Panc1 (cell line): ENCODE results near the gene HJURP. TPM values are rescaled to one million over a fixed set of nuclear protein-coding genes. Genes with fewer than 3 reads are reported as not detected.

Experiments used
- ATAC-seq: fragments of 200-7000 bp; cut with Tn5 transposase; 2 replicates; pipeline ENCODE4 v1.9.1; 2020; ENCODE audit warnings: mild to moderate bottlenecking, moderate library complexity
- BruUV-seq: library from RNA; stranded (reverse); fragments of 400-500 nt; replicated peaks from 2 replicates; lab custom pipeline; 2021; lab: Mats Ljungman, UMichigan
- CTCF ChIA-PET: fragments of 300-600 bp; sonication (Branson Sonifier 250); formaldehyde crosslinking; loops from one replicate; lab custom pipeline; 2022; ENCODE audit warnings: antibody characterized with exemption; lab: Charles Lee
- POLR2A ChIA-PET: fragments of 300-600 bp; sonication (Branson Sonifier 250); formaldehyde crosslinking; loops from one replicate; lab custom pipeline; 2022; ENCODE audit warnings: antibody characterized with exemption; lab: Charles Lee
- DNase-seq: peaks from one replicate; pipeline ENCODE4 v3.0.0-alpha.2; 2010; ENCODE audit warnings: low read depth, low spot score
- H3K27ac ChIP-seq: 2 replicates; pipeline ENCODE4 v1.5.1; 2011; ENCODE audit warnings: mild to moderate bottlenecking, low read length, inconsistent platforms
- H3K27me3 ChIP-seq: fragments of 200-500 bp; sonication (Bioruptor generic); 2 replicates; pipeline ENCODE4 v1.6.0; 2014; ENCODE audit warnings: low read length, inconsistent platforms; ENCODE audit not compliant: control insufficient read depth, insufficient read depth
- H3K36me3 ChIP-seq: fragments of 200-500 bp; sonication (Bioruptor generic); 2 replicates; pipeline ENCODE4 v1.5.1; 2014; ENCODE audit warnings: inconsistent platforms, mild to moderate bottlenecking, low read length, moderate library complexity; ENCODE audit not compliant: control insufficient read depth, insufficient read depth
- H3K4me1 ChIP-seq: 2 replicates; pipeline ENCODE4 v1.5.1; 2011; ENCODE audit warnings: inconsistent platforms, mild to moderate bottlenecking, low read length, moderate library complexity; ENCODE audit not compliant: control insufficient read depth, insufficient read depth
- H3K4me3 ChIP-seq, 2 experiments: 2 replicates each; pipeline ENCODE4 v1.5.1; 2011 to 2012; ENCODE audit warnings: low read depth in 2 of 2, low read length in 2 of 2, mild to moderate bottlenecking in 2 of 2, inconsistent platforms in 1 of 2, moderate library complexity in 1 of 2
- H3K9me3 ChIP-seq: fragments of 200-500 bp; sonication (Bioruptor generic); 2 replicates; pipeline ENCODE4 v1.5.1; 2014; ENCODE audit warnings: low read depth, mild to moderate bottlenecking, inconsistent platforms, low read length, moderate library complexity; ENCODE audit not compliant: control insufficient read depth, insufficient read depth
- CTCF ChIP-seq: fragments of 450-650 bp; IDR thresholded peaks from 2 replicates; pipeline ENCODE4 v1.5.1; 2017; ENCODE audit warnings: mild to moderate bottlenecking
- POLR2AphosphoS5 ChIP-seq: IDR thresholded peaks from 2 replicates; pipeline ENCODE4 v1.6.1; 2012; ENCODE audit warnings: mild to moderate bottlenecking, low read depth, low read length, moderate library complexity
- REST ChIP-seq, 2 experiments: IDR thresholded peaks; 2 replicates each; pipeline ENCODE4 v1.6.1; 2011 to 2012; ENCODE audit warnings: low read depth in 2 of 2, control low read depth in 1 of 2, low read length in 1 of 2, mild to moderate bottlenecking in 1 of 2, moderate library complexity in 1 of 2; ENCODE audit not compliant: insufficient read depth in 1 of 2
- SIN3A ChIP-seq: IDR thresholded peaks from 2 replicates; pipeline ENCODE4 v1.6.1; 2012; ENCODE audit warnings: low read depth, mild to moderate bottlenecking, low read length, moderate library complexity, borderline replicate concordance; ENCODE audit not compliant: insufficient read depth
- TCF7L2 ChIP-seq: IDR thresholded peaks from 2 replicates; pipeline ENCODE4 v1.6.1; 2011; ENCODE audit warnings: mild to moderate bottlenecking, low read depth, low read length, inconsistent platforms
- in situ Hi-C: cut with HindIII; loops from 2 replicates; pipeline ENCODE4 v1.10.0; 2016; ENCODE audit warnings: low sequenced_read_pairs, low pct_unique_long_range_greater_than_20kb
- intact Hi-C: fragments of 100-400 bp; cut with micrococcal nuclease; formaldehyde crosslinking; loops from one replicate; pipeline ENCODE4 v1.10.0; 2022; ENCODE audit not compliant: unreplicated experiment
- total RNA-seq: library from RNA; stranded (reverse); gene quantifications from one replicate; pipeline ENCODE4 v1.2.1, GENCODE V29; 2021; ENCODE audit not compliant: unreplicated experiment

HJURP gene
- total RNA-seq, 1 experiment from 2014 or later: 87.0 TPM

- Histone ChIP-seq H3K27me3 (no peaks in the 10 kb centered on the region), H3K4me1 (peaks cover 38% of the 10 kb centered on the region), H3K4me3 (no peak overlapping the region), H3K36me3 (peaks cover 3% of the 10 kb centered on the region), H3K27ac (no peak overlapping the region), H3K9me3 (no peaks in the 10 kb centered on the region)
- no TSS peak for BruUV-seq
- TF ChIP-seq REST (IDR thresholded peaks at IDR 0.05; ENCODE audit: insufficient read depth in 1 of 2, low read depth in 2 of 2, low read length in 1 of 2): no peak
- no peak; the same call in 1 of the 2 replicates for TF ChIP-seq POLR2AphosphoS5
- no peak for TF ChIP-seq SIN3A
- TF ChIP-seq CTCF: no peak
- no peak for TF ChIP-seq TCF7L2
- CTCF ChIA-PET: no interaction called here
- POLR2A ChIA-PET: no interaction called here
- ATAC-seq (no peak), DNase-seq (no peak)
- in situ Hi-C loops: no loop called here
- intact Hi-C loops: no loop called here
Observed at GRCh38 chr2:233831011-233831721, 23.2 kb downstream of the HJURP start.

GRCh38 chr2:233830111-233830802, 24.1 kb downstream of the HJURP start:
- no peak for ATAC-seq
- no peak overlapping the region for H3K4me3 ChIP-seq
- H3K36me3 ChIP-seq: no peaks in the 10 kb centered on the region; the same call in 1 of the 2 replicates
- DNase-seq: no peak
- no peaks in the 10 kb centered on the region for H3K9me3 ChIP-seq
- ChIA-PET POLR2A (no interaction called here), CTCF (no interaction called here)
- TF ChIP-seq TCF7L2 (no peak), REST (IDR thresholded peaks at IDR 0.05; ENCODE audit: insufficient read depth in 1 of 2, low read depth in 2 of 2, low read length in 1 of 2) (no peak), CTCF (no peak), POLR2AphosphoS5 (no peak), SIN3A (no peak)
- no TSS peak for BruUV-seq
- peaks cover 30% of the 10 kb centered on the region for H3K4me1 ChIP-seq
- H3K27ac ChIP-seq: no peak overlapping the region
- H3K27me3 ChIP-seq: no peaks in the 10 kb centered on the region
- in situ Hi-C loops (no loop called here), intact Hi-C loops (no loop called here)
